Measurements from ENCODE around the gene CAMK1D.

The CAMK1D gene

GRCh38 chr10:12499076-12499986 lies 150.0 kb downstream of the CAMK1D start:
- no peak for DNase-seq (ENCODE audit: low read depth)

- no peak for DNase-seq (ENCODE audit: low read depth)
Measured at GRCh38 chr10:12500381-12501303, 151.3 kb downstream of the CAMK1D start.

GRCh38 chr10:12501324-12501723 lies 152.0 kb downstream of the CAMK1D start:
- DNase-seq (ENCODE audit: low read depth), result no peak

GRCh38 chr10:12501841-12502525 lies 152.6 kb downstream of the CAMK1D start:
- no peak for DNase-seq (ENCODE audit: low read depth)

GRCh38 chr10:12502526-12503274 lies 153.4 kb downstream of the CAMK1D start:
- no peak for DNase-seq (ENCODE audit: low read depth)

- no peak for DNase-seq (ENCODE audit: low read depth)
Measured at GRCh38 chr10:12503311-12503710, 154.0 kb downstream of the CAMK1D start.

- no peak for DNase-seq (ENCODE audit: low read depth)
Measured at GRCh38 chr10:12504176-12504575, 154.8 kb downstream of the CAMK1D start.

- no peak for DNase-seq (ENCODE audit: low read depth)
Measured at GRCh38 chr10:12504628-12505027, 155.3 kb downstream of the CAMK1D start.

- DNase-seq (ENCODE audit: low read depth), result no peak
Measured at GRCh38 chr10:12505683-12506082, 156.3 kb downstream of the CAMK1D start.

- no peak for DNase-seq (ENCODE audit: low read depth)
Measured at GRCh38 chr10:12507165-12507850, 158.0 kb downstream of the CAMK1D start.

GRCh38 chr10:12508165-12508564 lies 158.8 kb downstream of the CAMK1D start:
- no peak for DNase-seq (ENCODE audit: low read depth)

- no peak for DNase-seq (ENCODE audit: low read depth)
Measured at GRCh38 chr10:12509016-12509793, 159.9 kb downstream of the CAMK1D start.

GRCh38 chr10:12509794-12510100 lies 160.4 kb downstream of the CAMK1D start:
- no peak for DNase-seq (ENCODE audit: low read depth)

- DNase-seq (ENCODE audit: low read depth), result no peak
Measured at GRCh38 chr10:12510501-12510941, 161.2 kb downstream of the CAMK1D start.

- DNase-seq (ENCODE audit: low read depth), result no peak
Measured at GRCh38 chr10:12510984-12511383, 161.6 kb downstream of the CAMK1D start.

- no peak for DNase-seq (ENCODE audit: low read depth)
Measured at GRCh38 chr10:12511651-12512050, 162.3 kb downstream of the CAMK1D start.

- no peak for DNase-seq (ENCODE audit: low read depth)
Measured at GRCh38 chr10:12512332-12513002, 163.1 kb downstream of the CAMK1D start.

- DNase-seq (ENCODE audit: low read depth), result no peak
Measured at GRCh38 chr10:12513003-12513365, 163.6 kb downstream of the CAMK1D start.

- DNase-seq (ENCODE audit: low read depth), result no peak
Measured at GRCh38 chr10:12513775-12514673, 164.7 kb downstream of the CAMK1D start.
